ELF-1 (cell line): Measurements from ENCODE around the gene SYCE1L.
"Not testable (repeated sequence)": the region's sequence is repeated elsewhere in the genome, so short reads cannot be mapped to it uniquely, and the experiment has no call there.

Experiments
- DNase-seq: peaks from one replicate; pipeline ENCODE4 v3.0.0-alpha.2; 2016; ENCODE audit warnings: low read depth, low spot score

SYCE1L gene

GRCh38 chr16:77197747-77198146, 1.5 kb upstream of the SYCE1L start:
- no peak for DNase-seq

- no peak for DNase-seq
Observed at GRCh38 chr16:77206533-77206932, 7.3 kb downstream of the SYCE1L start.

- DNase-seq, result no peak
Observed at GRCh38 chr16:77207030-77207429, 7.8 kb downstream of the SYCE1L start.

GRCh38 chr16:77208382-77208781, 9.2 kb downstream of the SYCE1L start:
- DNase-seq, result no peak

GRCh38 chr16:77211880-77212740, 12.9 kb downstream of the SYCE1L start:
- DNase-seq, result peak; percentile 88

- DNase-seq, result peak; percentile 82
Observed at GRCh38 chr16:77212741-77213541, 13.7 kb downstream of the SYCE1L start.

GRCh38 chr16:77213542-77214106, 14.4 kb downstream of the SYCE1L start:
- no peak for DNase-seq

GRCh38 chr16:77214411-77215138, 15.4 kb downstream of the SYCE1L start:
- no peak for DNase-seq

GRCh38 chr16:77219437-77219836, 20.2 kb downstream of the SYCE1L start:
- no peak for DNase-seq

- DNase-seq, result no peak
Observed at GRCh38 chr16:77220427-77220826, 21.2 kb downstream of the SYCE1L start.

- no peak for DNase-seq
Observed at GRCh38 chr16:77221482-77221881, 22.3 kb downstream of the SYCE1L start.

- peak; percentile 70 for DNase-seq
Observed at GRCh38 chr16:77223184-77223583, 24.0 kb downstream of the SYCE1L start.

GRCh38 chr16:77225182-77225581, 26.0 kb downstream of the SYCE1L start:
- DNase-seq, result no peak

GRCh38 chr16:77227745-77228144, 28.5 kb downstream of the SYCE1L start:
- no peak for DNase-seq

GRCh38 chr16:77231047-77231446, 31.8 kb downstream of the SYCE1L start:
- no peak for DNase-seq

GRCh38 chr16:77233799-77234519, 34.8 kb downstream of the SYCE1L start:
- DNase-seq, result no peak

- peak; percentile 33 for DNase-seq
Observed at GRCh38 chr16:77234611-77235010, 35.4 kb downstream of the SYCE1L start.

GRCh38 chr16:77236063-77236511, 36.9 kb downstream of the SYCE1L start:
- DNase-seq, result peak; percentile 95

- no peak for DNase-seq
Observed at GRCh38 chr16:77238593-77238992, 39.4 kb downstream of the SYCE1L start.

- DNase-seq, result not testable (repeated sequence)
Observed at GRCh38 chr16:77242471-77242870, 43.3 kb downstream of the SYCE1L start.

- DNase-seq, result no peak
Observed at GRCh38 chr16:77246150-77246549, 46.9 kb downstream of the SYCE1L start.
